ENCODE results near the gene GRPEL1. TPM values are rescaled to one million over a fixed set of nuclear protein-coding genes. Genes with fewer than 3 reads are reported as not detected.

GRPEL1 gene
- total and polyA plus RNA-seq, 2 experiments from 2014 or later, result 27.4 to 112 TPM

DNA sequence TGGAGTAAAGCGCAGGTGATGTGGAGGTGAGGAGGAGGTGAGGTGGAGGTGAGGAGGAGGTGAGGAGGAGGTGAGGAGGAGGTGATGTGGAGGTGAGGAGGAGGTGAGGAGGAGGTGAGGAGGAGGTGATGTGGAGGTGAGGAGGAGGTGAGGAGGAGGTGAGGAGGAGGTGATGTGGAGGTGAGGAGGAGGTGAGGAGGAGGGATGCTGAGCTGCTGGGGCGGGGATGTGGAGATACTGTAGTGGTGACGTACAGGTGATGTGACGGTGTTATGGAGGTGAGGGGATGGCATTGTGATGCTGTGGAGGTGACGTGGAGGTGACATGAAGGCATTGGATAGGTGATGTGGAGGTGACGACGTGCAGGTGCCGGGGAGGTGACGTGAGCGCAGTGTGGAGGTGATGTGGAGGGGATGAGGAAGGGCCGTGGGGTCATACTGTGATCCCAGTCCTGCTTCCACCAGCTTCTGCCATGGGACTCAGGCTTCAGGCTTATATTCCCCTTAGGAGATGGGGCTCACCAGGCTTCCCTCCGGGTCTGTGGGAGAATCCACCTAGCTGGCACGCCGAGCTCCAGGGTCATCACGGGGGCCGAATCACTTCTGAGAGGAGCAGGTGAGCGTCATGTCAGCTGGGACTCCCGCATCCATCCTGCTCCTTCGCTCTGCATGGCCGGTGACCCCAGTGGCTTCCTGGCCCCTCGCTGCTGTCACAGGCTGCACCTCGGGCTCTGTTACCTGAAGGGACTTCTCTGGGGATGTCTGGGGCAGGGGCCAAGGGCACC, 47.9 kb upstream of the GRPEL1 start:
- peaks cover 3% of the 10 kb centered on the region for H3K9me3 Mint-ChIP-seq
- H3K4me2 ChIP-seq, result no peak overlapping the region
- TF ChIP-seq ZNF331 (CRISPR knock-in tag; IDR thresholded peaks at IDR 0.05; ENCODE audit: low read depth) (no peak), JUNB (IDR thresholded peaks at IDR 0.05; ENCODE audit: unreplicated experiment) (no peak), EZH2phosphoT487 (IDR thresholded peaks at IDR 0.05; ENCODE audit: unreplicated experiment) (no peak), EZH2 (IDR thresholded peaks at IDR 0.05; ENCODE audit: low read depth, unreplicated experiment) (no peak), NANOG (IDR thresholded peaks at IDR 0.05; ENCODE audit: borderline replicate concordance) (no peak), CREB1 (CRISPR knock-in tag; IDR thresholded peaks at IDR 0.05; ENCODE audit: low read depth) (no peak), POLR2AphosphoS5 (IDR thresholded peaks at IDR 0.05; ENCODE audit: low read depth) (no peak), STAT1 (IDR thresholded peaks at IDR 0.05; ENCODE audit: unreplicated experiment) (no peak)
- TF ChIP-seq, protein P1, sequence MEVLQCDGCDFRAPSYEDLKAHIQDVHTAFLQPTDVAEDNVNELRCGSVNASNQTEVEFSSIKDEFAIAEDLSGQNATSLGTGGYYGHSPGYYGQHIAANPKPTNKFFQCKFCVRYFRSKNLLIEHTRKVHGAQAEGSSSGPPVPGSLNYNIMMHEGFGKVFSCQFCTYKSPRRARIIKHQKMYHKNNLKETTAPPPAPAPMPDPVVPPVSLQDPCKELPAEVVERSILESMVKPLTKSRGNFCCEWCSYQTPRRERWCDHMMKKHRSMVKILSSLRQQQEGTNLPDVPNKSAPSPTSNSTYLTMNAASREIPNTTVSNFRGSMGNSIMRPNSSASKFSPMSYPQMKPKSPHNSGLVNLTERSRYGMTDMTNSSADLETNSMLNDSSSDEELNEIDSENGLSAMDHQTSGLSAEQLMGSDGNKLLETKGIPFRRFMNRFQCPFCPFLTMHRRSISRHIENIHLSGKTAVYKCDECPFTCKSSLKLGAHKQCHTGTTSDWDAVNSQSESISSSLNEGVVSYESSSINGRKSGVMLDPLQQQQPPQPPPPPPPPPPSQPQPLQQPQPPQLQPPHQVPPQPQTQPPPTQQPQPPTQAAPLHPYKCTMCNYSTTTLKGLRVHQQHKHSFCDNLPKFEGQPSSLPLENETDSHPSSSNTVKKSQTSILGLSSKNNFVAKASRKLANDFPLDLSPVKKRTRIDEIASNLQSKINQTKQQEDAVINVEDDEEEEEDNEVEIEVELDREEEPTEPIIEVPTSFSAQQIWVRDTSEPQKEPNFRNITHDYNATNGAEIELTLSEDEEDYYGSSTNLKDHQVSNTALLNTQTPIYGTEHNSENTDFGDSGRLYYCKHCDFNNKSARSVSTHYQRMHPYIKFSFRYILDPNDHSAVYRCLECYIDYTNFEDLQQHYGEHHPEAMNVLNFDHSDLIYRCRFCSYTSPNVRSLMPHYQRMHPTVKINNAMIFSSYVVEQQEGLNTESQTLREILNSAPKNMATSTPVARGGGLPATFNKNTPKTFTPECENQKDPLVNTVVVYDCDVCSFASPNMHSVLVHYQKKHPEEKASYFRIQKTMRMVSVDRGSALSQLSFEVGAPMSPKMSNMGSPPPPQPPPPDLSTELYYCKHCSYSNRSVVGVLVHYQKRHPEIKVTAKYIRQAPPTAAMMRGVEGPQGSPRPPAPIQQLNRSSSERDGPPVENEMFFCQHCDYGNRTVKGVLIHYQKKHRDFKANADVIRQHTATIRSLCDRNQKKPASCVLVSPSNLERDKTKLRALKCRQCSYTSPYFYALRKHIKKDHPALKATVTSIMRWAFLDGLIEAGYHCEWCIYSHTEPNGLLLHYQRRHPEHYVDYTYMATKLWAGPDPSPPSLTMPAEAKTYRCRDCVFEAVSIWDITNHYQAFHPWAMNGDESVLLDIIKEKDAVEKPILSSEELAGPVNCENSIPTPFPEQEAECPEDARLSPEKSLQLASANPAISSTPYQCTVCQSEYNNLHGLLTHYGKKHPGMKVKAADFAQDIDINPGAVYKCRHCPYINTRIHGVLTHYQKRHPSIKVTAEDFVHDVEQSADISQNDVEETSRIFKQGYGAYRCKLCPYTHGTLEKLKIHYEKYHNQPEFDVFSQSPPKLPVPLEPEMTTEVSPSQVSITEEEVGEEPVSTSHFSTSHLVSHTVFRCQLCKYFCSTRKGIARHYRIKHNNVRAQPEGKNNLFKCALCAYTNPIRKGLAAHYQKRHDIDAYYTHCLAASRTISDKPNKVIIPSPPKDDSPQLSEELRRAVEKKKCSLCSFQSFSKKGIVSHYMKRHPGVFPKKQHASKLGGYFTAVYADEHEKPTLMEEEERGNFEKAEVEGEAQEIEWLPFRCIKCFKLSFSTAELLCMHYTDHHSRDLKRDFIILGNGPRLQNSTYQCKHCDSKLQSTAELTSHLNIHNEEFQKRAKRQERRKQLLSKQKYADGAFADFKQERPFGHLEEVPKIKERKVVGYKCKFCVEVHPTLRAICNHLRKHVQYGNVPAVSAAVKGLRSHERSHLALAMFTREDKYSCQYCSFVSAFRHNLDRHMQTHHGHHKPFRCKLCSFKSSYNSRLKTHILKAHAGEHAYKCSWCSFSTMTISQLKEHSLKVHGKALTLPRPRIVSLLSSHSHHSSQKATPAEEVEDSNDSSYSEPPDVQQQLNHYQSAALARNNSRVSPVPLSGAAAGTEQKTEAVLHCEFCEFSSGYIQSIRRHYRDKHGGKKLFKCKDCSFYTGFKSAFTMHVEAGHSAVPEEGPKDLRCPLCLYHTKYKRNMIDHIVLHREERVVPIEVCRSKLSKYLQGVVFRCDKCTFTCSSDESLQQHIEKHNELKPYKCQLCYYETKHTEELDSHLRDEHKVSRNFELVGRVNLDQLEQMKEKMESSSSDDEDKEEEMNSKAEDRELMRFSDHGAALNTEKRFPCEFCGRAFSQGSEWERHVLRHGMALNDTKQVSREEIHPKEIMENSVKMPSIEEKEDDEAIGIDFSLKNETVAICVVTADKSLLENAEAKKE (CRISPR knock-in tag; IDR thresholded peaks at IDR 0.05), result no peak
- TF ChIP-seq, protein P2, sequence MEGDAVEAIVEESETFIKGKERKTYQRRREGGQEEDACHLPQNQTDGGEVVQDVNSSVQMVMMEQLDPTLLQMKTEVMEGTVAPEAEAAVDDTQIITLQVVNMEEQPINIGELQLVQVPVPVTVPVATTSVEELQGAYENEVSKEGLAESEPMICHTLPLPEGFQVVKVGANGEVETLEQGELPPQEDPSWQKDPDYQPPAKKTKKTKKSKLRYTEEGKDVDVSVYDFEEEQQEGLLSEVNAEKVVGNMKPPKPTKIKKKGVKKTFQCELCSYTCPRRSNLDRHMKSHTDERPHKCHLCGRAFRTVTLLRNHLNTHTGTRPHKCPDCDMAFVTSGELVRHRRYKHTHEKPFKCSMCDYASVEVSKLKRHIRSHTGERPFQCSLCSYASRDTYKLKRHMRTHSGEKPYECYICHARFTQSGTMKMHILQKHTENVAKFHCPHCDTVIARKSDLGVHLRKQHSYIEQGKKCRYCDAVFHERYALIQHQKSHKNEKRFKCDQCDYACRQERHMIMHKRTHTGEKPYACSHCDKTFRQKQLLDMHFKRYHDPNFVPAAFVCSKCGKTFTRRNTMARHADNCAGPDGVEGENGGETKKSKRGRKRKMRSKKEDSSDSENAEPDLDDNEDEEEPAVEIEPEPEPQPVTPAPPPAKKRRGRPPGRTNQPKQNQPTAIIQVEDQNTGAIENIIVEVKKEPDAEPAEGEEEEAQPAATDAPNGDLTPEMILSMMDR (conservative IDR thresholded peaks at IDR 0.05; ENCODE audit: low read depth in 2 of 2), result no peak
- TF ChIP-seq, protein P3, sequence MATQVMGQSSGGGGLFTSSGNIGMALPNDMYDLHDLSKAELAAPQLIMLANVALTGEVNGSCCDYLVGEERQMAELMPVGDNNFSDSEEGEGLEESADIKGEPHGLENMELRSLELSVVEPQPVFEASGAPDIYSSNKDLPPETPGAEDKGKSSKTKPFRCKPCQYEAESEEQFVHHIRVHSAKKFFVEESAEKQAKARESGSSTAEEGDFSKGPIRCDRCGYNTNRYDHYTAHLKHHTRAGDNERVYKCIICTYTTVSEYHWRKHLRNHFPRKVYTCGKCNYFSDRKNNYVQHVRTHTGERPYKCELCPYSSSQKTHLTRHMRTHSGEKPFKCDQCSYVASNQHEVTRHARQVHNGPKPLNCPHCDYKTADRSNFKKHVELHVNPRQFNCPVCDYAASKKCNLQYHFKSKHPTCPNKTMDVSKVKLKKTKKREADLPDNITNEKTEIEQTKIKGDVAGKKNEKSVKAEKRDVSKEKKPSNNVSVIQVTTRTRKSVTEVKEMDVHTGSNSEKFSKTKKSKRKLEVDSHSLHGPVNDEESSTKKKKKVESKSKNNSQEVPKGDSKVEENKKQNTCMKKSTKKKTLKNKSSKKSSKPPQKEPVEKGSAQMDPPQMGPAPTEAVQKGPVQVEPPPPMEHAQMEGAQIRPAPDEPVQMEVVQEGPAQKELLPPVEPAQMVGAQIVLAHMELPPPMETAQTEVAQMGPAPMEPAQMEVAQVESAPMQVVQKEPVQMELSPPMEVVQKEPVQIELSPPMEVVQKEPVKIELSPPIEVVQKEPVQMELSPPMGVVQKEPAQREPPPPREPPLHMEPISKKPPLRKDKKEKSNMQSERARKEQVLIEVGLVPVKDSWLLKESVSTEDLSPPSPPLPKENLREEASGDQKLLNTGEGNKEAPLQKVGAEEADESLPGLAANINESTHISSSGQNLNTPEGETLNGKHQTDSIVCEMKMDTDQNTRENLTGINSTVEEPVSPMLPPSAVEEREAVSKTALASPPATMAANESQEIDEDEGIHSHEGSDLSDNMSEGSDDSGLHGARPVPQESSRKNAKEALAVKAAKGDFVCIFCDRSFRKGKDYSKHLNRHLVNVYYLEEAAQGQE (IDR thresholded peaks at IDR 0.05; ENCODE audit: unreplicated experiment), result no peak
- TF ChIP-seq, protein P4, sequence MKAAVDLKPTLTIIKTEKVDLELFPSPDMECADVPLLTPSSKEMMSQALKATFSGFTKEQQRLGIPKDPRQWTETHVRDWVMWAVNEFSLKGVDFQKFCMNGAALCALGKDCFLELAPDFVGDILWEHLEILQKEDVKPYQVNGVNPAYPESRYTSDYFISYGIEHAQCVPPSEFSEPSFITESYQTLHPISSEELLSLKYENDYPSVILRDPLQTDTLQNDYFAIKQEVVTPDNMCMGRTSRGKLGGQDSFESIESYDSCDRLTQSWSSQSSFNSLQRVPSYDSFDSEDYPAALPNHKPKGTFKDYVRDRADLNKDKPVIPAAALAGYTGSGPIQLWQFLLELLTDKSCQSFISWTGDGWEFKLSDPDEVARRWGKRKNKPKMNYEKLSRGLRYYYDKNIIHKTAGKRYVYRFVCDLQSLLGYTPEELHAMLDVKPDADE (IDR thresholded peaks at IDR 0.05), result no peak

More for the DNA sequence above, 47.9 kb upstream of the GRPEL1 start:
- no peak for ATAC-seq
- Histone ChIP-seq H3K27ac (ENCODE audit: low read depth) (no peak overlapping the region), H4K20me1 (replicated peaks; ENCODE audit: insufficient read depth) (no peaks in the 10 kb centered on the region), H3K79me2 (replicated peaks; ENCODE audit: insufficient read depth) (no peaks in the 10 kb centered on the region), H3F3A (replicated peaks; ENCODE audit: low read depth) (no peaks in the 10 kb centered on the region), H3K27me3 (ENCODE audit: insufficient read depth) (no peaks in the 10 kb centered on the region), H3K4me3 (no peak overlapping the region), H3K4me1 (ENCODE audit: insufficient read depth) (no peaks in the 10 kb centered on the region), H2AFZ (no peak overlapping the region), H3K36me3 (ENCODE audit: insufficient read depth) (no peaks in the 10 kb centered on the region), H3K9me2 (ENCODE audit: insufficient read depth) (peaks cover 10% of the 10 kb centered on the region)
- DNase-seq (ENCODE audit: low spot score), result no peak
- Mint-ChIP-seq H3K4me3 (no peak overlapping the region), H3K27me3 (ENCODE audit: insufficient read depth, low read depth, poor library complexity) (peaks cover 11% of the 10 kb centered on the region), H3K4me1 (no peaks in the 10 kb centered on the region; the same call in 2 of the 3 replicates), H3K36me3 (ENCODE audit: low read depth) (peaks cover 3% of the 10 kb centered on the region; the same call in 1 of the 3 replicates), H3K27ac (no peak overlapping the region)
